ENCODE measurements around the gene GALNT18. TPM values are rescaled to one million over a fixed set of nuclear protein-coding genes. Genes with fewer than 3 reads are reported as not detected.

GALNT18 gene
- total RNA-seq, 2 donors from 2014 or later = 20.1 to 21.5 TPM

DNA sequence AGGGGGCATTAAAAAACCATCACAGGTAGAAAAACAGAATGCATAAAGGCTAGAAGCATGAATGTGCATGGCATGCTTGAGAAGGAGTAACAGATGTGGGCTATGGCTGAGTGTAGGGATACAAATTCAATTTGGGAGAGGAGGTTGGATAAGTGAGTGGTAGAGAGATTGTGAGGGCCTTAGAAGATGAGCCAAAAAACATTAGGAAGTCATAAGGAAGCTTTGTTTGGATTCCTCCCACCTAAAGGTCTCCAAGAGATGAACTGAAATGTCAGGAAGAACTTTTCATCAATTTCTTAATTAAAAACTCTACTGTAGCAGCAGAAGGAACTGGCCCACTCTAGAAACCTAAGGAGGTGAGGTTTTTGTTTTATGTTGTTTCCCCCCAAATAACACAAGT is 227.6 kb downstream of the GALNT18 start:
- intact Hi-C loops (cut with DNase I) = loop anchor here in 1 of 2 donors (10.0 kb wide), 1 partner anchor 231 kb away; the partner anchor contains the start of gene GALNT18
- ATAC-seq = no peak
- DNase-seq = no peak

GRCh38 chr11:11391796-11392463 is 229.9 kb downstream of the GALNT18 start:
- intact Hi-C loops (cut with DNase I) = loop anchor here in 1 of 2 donors (10.0 kb wide), 1 partner anchor 233 kb away; the partner anchor contains the start of gene GALNT18
- DNase-seq (no peak), ATAC-seq (peak; percentile 38 to 46)

GRCh38 chr11:11391169-11391568 is 230.6 kb downstream of the GALNT18 start:
- ATAC-seq (no peak), DNase-seq (no peak)
- intact Hi-C loops (cut with DNase I) = loop anchor here in 1 of 2 donors (10.0 kb wide), 1 partner anchor 234 kb away; the partner anchor contains the start of gene GALNT18

- intact Hi-C loops (cut with DNase I) = loop anchor here in 1 of 2 donors (10.0 kb wide), 1 partner anchor 235 kb away; the partner anchor contains the start of gene GALNT18
- no peak for ATAC-seq
- DNase-seq = no peak
Measured at GRCh38 chr11:11390068-11390771, 231.6 kb downstream of the GALNT18 start.

DNA sequence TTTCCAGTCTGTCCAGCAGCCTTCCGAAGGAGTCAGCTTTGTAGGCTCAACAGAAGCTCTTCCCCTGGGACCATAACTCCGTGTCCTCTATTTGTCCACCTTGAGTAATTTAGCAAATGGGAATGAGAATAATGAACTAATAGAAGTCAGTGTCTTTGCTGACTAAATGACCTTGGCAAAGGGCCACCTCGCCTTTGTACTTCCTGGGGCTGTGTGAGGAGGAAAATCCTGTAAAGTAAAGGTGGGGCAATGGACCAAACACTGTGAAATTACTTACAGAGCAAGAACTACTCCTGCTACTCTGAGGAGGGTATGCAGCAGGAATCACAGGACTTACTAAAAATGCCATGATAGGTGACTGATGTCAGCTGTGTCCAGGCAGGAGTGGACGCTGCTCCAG is 232.6 kb downstream of the GALNT18 start:
- DNase-seq (no peak), ATAC-seq (no peak)
- intact Hi-C loops (cut with DNase I) = no loop called here

DNA sequence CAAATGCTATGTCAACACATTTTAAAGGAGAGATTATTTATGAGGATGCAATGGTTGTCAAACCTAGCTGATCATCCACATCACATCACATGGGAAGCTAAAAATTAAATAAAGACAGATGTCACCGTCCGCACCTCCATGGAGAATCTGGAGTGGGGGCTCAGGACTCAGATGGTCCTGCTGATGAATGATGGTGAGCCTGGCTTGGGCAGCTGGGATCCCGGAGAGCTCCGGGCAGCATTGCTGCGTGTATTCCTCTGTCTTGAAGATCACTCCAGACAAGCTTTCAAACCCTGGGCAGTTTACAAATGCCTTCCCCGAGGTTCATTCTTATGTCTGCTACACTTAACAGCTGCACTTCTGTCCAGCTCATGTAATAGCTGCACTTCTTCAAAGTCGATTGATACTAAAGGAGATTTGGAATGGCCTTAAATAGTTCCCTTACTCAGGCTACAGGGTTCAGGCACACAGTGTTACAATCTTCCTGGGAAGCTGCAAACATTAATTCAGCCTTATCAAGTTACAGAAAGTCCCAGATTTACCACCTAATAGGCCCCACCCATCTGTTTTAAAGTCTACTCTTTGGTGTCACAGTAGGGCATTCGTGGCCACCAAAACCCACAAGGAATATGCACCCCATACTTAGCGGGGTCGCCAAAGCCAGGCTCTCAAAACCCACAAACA is 234.0 kb downstream of the GALNT18 start:
- no peak for ATAC-seq
- DNase-seq = no peak
- intact Hi-C loops (cut with DNase I) = no loop called here

GRCh38 chr11:11387207-11387606 is 234.6 kb downstream of the GALNT18 start:
- DNase-seq = no peak
- intact Hi-C loops (cut with DNase I) = no loop called here
- ATAC-seq = no peak

- ATAC-seq (no peak), DNase-seq (no peak)
- intact Hi-C loops (cut with DNase I) = no loop called here
Measured at GRCh38 chr11:11384829-11385228, 237.0 kb downstream of the GALNT18 start.

- ATAC-seq = no peak
- intact Hi-C loops (cut with DNase I) = no loop called here
- no peak for DNase-seq
Measured at GRCh38 chr11:11383995-11384394, 237.8 kb downstream of the GALNT18 start.

DNA sequence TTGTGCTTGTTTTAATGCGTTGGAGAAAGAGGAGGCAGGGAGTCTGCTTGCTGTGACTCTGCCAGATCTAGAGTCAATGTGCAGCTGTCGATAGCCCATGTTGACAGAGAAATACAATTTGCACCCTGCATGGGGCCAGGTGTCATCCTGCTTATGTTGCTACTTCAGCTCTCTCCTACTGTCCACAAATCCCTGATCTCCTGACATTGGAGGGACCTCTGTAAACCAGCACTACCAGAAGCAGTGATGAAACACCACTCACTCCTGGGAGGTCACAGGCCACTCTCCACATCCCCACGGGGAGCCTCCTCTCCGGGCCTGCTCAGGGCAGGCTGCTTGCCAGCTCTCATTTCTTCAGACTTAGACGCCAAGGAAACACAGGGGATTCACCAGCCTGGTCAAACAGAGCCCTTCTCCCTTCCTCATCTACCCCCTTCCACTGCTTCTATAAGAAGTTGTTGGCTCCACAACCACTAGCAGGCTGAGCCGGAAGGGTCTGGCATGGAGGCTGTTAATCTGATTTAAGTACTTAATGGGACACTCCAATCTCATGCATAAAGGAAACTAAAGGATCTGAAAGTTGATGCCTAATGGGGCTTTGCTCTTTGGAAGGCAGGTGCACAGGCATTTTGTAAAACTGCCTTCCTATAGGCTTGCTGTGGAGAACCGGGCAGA is 238.8 kb downstream of the GALNT18 start:
- ATAC-seq (peak in 1 of 2 donors; percentile 73), DNase-seq (no peak)
- intact Hi-C loops (cut with DNase I) = no loop called here

DNA sequence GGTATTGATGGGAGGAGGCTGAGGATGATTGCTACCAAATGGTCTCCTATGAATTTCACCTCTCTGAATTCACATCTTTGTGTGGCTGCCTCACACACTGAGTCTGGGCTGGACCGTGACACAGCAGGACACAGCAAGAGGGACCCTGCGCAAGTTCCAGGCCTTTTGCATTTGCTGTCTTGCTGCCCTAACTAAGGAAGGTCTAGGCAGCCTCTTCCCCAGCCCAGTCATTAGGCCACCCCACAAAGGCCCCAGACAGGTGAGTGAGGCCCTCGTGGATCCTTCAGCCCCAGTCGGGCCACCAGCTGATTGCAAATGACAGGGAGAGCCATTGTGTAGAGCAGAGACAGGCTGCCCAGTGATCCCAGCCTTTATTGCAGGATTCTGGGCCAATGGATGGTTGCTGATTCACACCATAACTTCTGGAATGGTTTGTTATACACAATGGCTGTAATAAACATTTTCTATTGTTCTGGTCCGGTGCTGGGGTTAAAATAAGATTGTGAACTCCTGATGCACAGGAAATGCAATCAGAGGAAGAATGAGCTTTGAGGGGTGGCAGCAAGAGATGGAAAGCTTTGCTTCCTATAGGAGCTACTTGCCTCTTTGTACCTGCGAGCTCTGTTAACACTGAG is 240.2 kb downstream of the GALNT18 start:
- no peak for ATAC-seq
- DNase-seq = no peak
- intact Hi-C loops (cut with DNase I) = no loop called here

GRCh38 chr11:11380883-11381282 is 240.9 kb downstream of the GALNT18 start:
- DNase-seq (no peak), ATAC-seq (no peak)
- intact Hi-C loops (cut with DNase I) = no loop called here

DNA sequence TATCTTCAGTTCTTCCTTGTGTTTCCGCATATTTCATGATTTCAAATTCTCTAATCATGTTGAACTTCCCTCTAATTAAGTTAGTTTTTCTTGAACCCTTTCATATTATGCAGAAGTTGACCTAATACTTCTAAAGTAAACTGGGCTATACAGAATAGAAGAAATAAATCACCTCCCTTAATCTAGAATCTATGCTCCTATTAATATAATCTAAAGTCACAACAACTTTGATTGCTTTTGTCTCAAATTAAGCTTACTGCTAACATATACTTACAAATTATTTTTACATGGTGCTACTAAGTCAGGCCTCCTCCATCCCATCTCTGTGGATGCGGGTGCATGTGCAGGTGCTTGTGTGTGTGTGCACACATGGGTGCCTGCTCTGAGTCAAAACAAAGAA is 241.5 kb downstream of the GALNT18 start:
- no peak for DNase-seq
- ATAC-seq = no peak
- intact Hi-C loops (cut with DNase I) = no loop called here

DNA sequence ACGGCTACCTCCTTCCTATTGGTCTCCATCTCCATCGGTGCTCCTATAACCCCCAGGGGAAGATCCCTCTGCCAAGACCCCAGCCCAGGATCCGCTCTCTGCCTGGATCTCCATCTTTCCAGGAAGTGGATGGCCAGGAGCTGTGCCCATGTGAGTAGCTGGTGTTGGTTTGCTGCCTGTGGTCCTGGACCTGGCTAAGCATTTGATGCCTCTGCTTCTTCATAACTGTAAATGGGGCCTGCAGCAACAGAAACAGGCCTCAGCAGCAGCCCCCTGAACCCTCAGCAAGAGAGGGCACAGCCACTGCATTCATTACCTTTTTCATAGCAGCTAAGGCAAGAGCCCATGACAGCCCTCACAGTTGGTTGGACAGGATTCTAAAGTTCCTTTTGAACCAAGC is 242.1 kb downstream of the GALNT18 start:
- no peak for DNase-seq
- intact Hi-C loops (cut with DNase I) = no loop called here
- ATAC-seq = no peak

GRCh38 chr11:11378184-11378940 is 243.4 kb downstream of the GALNT18 start:
- DNase-seq (no peak), ATAC-seq (no peak)
- intact Hi-C loops (cut with DNase I) = no loop called here

- no peak for DNase-seq
- intact Hi-C loops (cut with DNase I) = no loop called here
- no peak for ATAC-seq
Measured at GRCh38 chr11:11374358-11375148, 247.3 kb downstream of the GALNT18 start.

DNA sequence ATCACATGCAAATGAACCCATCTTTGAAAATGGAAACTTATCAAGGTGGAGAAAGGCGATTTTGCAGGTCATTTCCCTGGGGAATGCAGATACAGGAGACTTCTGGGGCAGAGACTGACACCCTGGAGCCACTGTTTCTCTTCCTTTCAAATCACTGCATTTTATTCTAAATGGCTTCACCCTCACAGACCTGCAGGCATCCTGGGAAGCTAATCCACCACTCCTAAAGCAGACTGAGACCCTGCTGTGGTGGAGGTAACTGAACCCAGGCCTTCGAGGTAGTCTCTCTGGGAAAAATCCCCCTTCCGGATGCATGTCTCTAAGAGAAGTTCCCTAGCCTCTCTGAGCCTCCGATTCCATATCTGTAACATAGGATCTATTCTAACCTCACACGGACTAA is 247.9 kb downstream of the GALNT18 start:
- DNase-seq (no peak), ATAC-seq (no peak)
- intact Hi-C loops (cut with DNase I) = no loop called here

- no peak for ATAC-seq
- DNase-seq = no peak
- intact Hi-C loops (cut with DNase I) = no loop called here
Measured at GRCh38 chr11:11372461-11372860, 249.3 kb downstream of the GALNT18 start.

Data from left cardiac atrium (tissue), 4 donors.